Stimulated activated CD8-positive, alpha-beta memory T cell treated with anti-CD3 and anti-CD28 coated beads, Interleukin-2, amount 100 ng/mL, for 48 hours (primary cell): ENCODE results near the gene TAF1D.

Experiments
- DNase-seq, 2 donors: peaks; one replicate each; pipeline ENCODE4 v3.0.0-alpha.2; 2020; ENCODE audit warnings: low read depth in 2 of 2

Gene TAF1D

DNA sequence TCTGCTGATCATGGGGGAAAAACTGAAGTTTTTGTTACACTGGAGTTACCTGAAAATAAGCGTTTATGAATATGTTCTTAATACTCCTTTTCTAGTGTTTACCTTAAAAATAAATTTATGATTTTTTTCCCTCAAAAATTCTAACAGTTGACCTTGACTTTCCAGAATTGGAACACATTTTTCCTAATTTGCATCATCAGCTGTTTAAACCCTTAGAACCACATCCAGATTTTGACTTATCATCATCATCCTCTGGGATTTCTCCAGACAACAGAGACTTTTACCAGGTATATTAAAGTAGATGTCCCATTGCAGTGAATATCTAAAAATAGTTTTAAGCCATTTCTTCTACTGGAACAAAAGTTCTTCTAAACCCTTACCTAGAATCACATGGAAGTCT lies 17.2 kb downstream of the TAF1D start:
- DNase-seq: no peak

- no peak for DNase-seq
These were observed 20.8 kb downstream of the TAF1D start for GRCh38 chr11:93720522-93720921.

DNA sequence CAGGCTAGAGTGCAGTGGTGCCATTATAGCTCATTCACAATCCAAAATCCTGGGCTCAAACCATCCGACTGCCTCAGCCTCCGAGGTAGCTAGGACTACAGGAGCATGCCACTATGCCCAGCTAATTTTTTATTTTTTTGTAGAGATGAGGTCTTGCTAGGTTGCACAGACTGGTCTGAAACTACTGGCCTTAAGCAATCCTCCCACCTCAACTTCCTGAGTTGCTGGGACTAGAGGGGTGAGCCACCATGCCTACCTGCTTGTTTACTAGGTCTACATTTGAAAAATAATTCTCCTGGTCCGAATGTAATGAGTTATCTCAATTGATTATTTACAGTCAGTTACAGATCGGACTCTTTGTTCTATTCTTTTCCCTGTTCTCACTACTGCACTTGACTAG lies 22.0 kb downstream of the TAF1D start:
- no peak for DNase-seq

DNA sequence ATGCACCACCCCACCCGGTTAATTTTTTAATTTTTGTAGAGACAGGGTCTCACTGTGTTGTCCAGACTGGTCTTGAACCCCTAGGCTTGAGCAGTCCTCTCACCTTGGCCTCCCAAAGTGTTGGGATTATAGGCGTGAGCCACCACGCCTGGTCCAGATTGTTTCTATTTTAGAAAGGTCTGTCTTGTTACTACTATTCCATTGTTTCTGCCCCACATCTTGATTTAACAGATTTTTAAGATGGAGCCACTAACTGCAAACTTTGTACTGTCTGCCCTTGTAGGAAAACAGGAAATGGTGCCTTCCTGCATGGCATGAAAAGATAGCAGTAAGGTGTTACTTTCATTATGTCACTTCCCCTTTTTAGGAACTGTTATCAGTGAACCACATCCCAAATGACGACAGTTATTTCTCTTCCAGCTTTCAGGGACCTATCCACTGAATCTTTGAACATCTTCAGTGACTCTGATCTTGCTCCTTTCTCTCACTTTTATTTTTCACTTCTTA lies 23.2 kb downstream of the TAF1D start:
- DNase-seq: no peak

GRCh38 chr11:93717501-93717900 lies 23.8 kb downstream of the TAF1D start:
- DNase-seq: no peak

DNA sequence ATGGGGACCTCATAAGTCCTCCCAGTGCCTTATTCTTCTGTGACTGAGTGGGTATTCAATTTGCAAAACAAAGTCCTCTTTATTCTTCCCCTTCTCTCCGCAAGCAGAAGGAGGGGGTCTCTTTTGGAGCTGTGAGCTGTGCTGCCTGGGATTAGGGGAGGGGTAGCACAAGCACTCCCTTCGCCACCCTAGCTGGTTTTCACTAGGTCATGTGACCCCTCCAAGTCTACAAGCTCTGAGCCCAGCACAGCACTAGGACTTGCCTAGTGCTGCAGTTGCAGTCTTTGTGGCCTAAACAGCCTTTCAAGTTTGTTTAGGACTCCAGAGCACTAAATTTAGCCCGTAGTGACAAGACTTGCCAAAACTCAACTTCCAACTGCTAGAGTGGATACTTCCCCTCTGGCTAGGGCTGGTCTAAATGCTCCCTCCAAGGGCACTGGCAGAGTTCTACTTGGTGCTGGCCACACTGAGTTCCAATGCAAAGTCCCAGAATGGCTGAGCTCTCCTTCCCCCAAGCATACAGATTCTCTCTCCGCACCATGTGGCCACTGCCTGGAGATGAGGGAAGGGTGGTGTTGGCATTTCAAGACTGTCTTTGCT lies 25.4 kb downstream of the TAF1D start:
- no peak for DNase-seq

GRCh38 chr11:93712678-93713077 lies 28.6 kb downstream of the TAF1D start:
- DNase-seq: no peak

- DNase-seq: no peak
These were observed 31.1 kb downstream of the TAF1D start for GRCh38 chr11:93710239-93710638.

DNA sequence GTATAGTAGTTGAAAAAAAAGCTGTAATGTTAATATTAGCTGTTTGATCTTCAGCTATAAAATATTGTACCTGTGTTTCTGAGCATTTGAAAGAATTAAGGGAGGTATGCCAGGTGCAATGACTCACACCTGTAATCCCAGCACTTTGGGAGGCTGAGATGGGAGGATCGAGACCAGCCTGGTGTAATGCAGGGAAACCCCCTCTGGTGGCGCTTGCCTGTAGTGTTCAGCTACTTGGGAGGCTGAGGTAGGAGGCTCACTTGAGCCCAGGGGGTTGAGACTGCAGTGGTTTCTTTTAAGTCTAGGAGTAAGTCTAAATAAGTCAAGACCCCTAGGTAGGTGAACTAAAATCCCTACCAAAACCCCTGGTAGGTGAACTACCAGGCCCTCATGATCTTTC lies 37.1 kb downstream of the TAF1D start:
- no peak for DNase-seq

- DNase-seq: no peak
These were observed 40.5 kb downstream of the TAF1D start for GRCh38 chr11:93700830-93701229.

DNA sequence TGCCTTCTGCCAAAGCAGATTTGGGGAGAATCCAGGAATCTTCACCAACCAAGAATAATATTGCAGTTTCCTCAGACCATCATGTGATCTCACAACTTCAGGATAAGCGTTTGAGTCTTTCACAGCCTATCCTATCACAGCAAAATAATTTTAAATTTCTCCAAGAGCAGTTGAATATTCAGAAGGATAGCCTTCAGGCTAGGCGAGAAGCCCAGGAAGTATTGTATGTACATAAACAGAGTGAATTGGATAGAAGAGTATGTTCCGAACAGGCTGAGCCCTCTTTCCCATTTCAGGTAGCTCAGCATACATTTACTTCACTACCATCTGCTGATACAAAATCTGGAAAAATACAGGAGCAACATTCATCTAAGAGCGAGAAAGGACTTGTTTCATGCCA lies 43.7 kb downstream of the TAF1D start:
- DNase-seq: no peak

DNA sequence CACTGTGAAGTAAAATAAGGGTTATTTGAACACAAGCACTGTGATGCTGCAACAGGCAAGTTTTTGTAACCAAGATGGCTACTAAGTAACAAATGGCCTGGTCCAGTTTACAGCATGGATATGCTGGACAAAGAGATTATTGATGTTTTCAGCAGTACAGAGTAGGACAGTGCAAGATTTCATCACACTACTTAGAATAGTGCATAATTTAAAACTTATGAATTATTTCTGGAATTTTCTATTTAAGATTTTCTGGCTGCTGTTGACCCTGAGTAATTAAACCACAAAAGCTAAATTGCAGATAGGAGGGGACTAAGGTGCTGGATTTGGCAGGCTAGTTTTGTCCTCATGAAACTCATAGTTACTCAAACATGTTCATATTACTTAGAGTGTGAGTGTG lies 46.7 kb downstream of the TAF1D start:
- no peak for DNase-seq

GRCh38 chr11:93694109-93694508 lies 47.2 kb downstream of the TAF1D start:
- DNase-seq: no peak

GRCh38 chr11:93689240-93689639 lies 52.1 kb downstream of the TAF1D start:
- peak in 1 of 2 donors; percentile 10 for DNase-seq

- DNase-seq: no peak
These were observed 54.5 kb downstream of the TAF1D start for GRCh38 chr11:93686812-93687211.

- no peak for DNase-seq
These were observed 55.1 kb downstream of the TAF1D start for GRCh38 chr11:93686226-93686625.
